ENCODE data around the gene PELI1.

Gene PELI1

GRCh38 chr2:64067326-64067725 is 76.9 kb downstream of the PELI1 start:
- no peaks in the 10 kb centered on the region for H3K79me2 ChIP-seq (ENCODE audit: insufficient read depth, low read length)
- H3K9ac ChIP-seq (ENCODE audit: low read length): no peak overlapping the region
- H3K4me3 ChIP-seq (ENCODE audit: low read depth, low read length, poor library complexity, severe bottlenecking): no peak overlapping the region
- no peak overlapping the region for H3K4me2 ChIP-seq (ENCODE audit: low read length)
- H3F3A ChIP-seq (ENCODE audit: insufficient read depth, low read length): no peaks in the 10 kb centered on the region
- H3K9me2 ChIP-seq (ENCODE audit: low read depth, low read length): no peaks in the 10 kb centered on the region
- H3K9me3 ChIP-seq (ENCODE audit: low read length): no peaks in the 10 kb centered on the region
- peaks cover 51% of the 10 kb centered on the region for H3K4me1 ChIP-seq (ENCODE audit: insufficient read depth, low read length, severe bottlenecking)
- no peaks in the 10 kb centered on the region for H4K20me1 ChIP-seq (ENCODE audit: insufficient read depth, low read length)
- no peaks in the 10 kb centered on the region for H3K27me3 ChIP-seq (ENCODE audit: insufficient read depth, low read length)
- TF ChIP-seq CTCF (IDR thresholded peaks at IDR 0.05; ENCODE audit: low read length) (no peak), EZH2 (IDR thresholded peaks at IDR 0.05; ENCODE audit: borderline replicate concordance, low read length) (no peak)
- no peak overlapping the region for H2AFZ ChIP-seq (ENCODE audit: low read length)
- H3K27ac ChIP-seq (ENCODE audit: low read depth, low read length, poor library complexity, severe bottlenecking): peak overlapping the region; percentile 98
- no peaks in the 10 kb centered on the region for H3K36me3 ChIP-seq (ENCODE audit: insufficient read depth, low read length)

GRCh38 chr2:64065516-64065915 is 78.7 kb downstream of the PELI1 start:
- Histone ChIP-seq H3K36me3 (ENCODE audit: insufficient read depth, low read length) (no peaks in the 10 kb centered on the region), H2AFZ (ENCODE audit: low read length) (no peak overlapping the region), H3K79me2 (ENCODE audit: insufficient read depth, low read length) (no peaks in the 10 kb centered on the region), H3K9me3 (ENCODE audit: low read length) (no peaks in the 10 kb centered on the region), H3K4me3 (ENCODE audit: low read depth, low read length, poor library complexity, severe bottlenecking) (no peak overlapping the region), H3F3A (ENCODE audit: insufficient read depth, low read length) (no peaks in the 10 kb centered on the region), H3K9ac (ENCODE audit: low read length) (peak overlapping the region; percentile 4; the same call in 1 of the 2 replicates), H3K4me2 (ENCODE audit: low read length) (peak overlapping the region; percentile 6; the same call in 1 of the 2 replicates), H3K27ac (ENCODE audit: low read depth, low read length, poor library complexity, severe bottlenecking) (peak overlapping the region; percentile 98), H3K27me3 (ENCODE audit: insufficient read depth, low read length) (no peaks in the 10 kb centered on the region), H3K9me2 (ENCODE audit: low read depth, low read length) (no peaks in the 10 kb centered on the region), H3K4me1 (ENCODE audit: insufficient read depth, low read length, severe bottlenecking) (peaks cover 66% of the 10 kb centered on the region), H4K20me1 (ENCODE audit: insufficient read depth, low read length) (no peaks in the 10 kb centered on the region)
- TF ChIP-seq EZH2 (IDR thresholded peaks at IDR 0.05; ENCODE audit: borderline replicate concordance, low read length) (no peak), CTCF (IDR thresholded peaks at IDR 0.05; ENCODE audit: low read length) (no peak)

GRCh38 chr2:64063924-64064331 is 80.3 kb downstream of the PELI1 start:
- no peaks in the 10 kb centered on the region for H3K27me3 ChIP-seq (ENCODE audit: insufficient read depth, low read length)
- H3K9ac ChIP-seq (ENCODE audit: low read length): peak overlapping the region; percentile 58
- H3K9me3 ChIP-seq (ENCODE audit: low read length): no peaks in the 10 kb centered on the region
- no peak for TF ChIP-seq CTCF (IDR thresholded peaks at IDR 0.05; ENCODE audit: low read length)
- TF ChIP-seq EZH2 (IDR thresholded peaks at IDR 0.05; ENCODE audit: borderline replicate concordance, low read length): no peak
- H4K20me1 ChIP-seq (ENCODE audit: insufficient read depth, low read length): no peaks in the 10 kb centered on the region
- no peak overlapping the region for H2AFZ ChIP-seq (ENCODE audit: low read length)
- peak overlapping the region; percentile 9 for H3K4me3 ChIP-seq (ENCODE audit: low read depth, low read length, poor library complexity, severe bottlenecking)
- no peaks in the 10 kb centered on the region for H3K36me3 ChIP-seq (ENCODE audit: insufficient read depth, low read length)
- peak overlapping the region; percentile 98 for H3K27ac ChIP-seq (ENCODE audit: low read depth, low read length, poor library complexity, severe bottlenecking)
- no peaks in the 10 kb centered on the region for H3K79me2 ChIP-seq (ENCODE audit: insufficient read depth, low read length)
- H3K9me2 ChIP-seq (ENCODE audit: low read depth, low read length): no peaks in the 10 kb centered on the region
- no peaks in the 10 kb centered on the region for H3F3A ChIP-seq (ENCODE audit: insufficient read depth, low read length)
- peak overlapping the region; percentile 52 for H3K4me2 ChIP-seq (ENCODE audit: low read length)
- H3K4me1 ChIP-seq (ENCODE audit: insufficient read depth, low read length, severe bottlenecking): peaks cover 75% of the 10 kb centered on the region
